NCI-H69 (cell line): ENCODE measurements around the gene NT5DC2.
A peak's percentile ranks its signal among the peaks of the same experiment; 100 is the strongest.

Source experiments
- DNase-seq: peaks from one replicate; lab custom pipeline; 2025; lab: John Stamatoyannopoulos, UW

NT5DC2 gene

DNA sequence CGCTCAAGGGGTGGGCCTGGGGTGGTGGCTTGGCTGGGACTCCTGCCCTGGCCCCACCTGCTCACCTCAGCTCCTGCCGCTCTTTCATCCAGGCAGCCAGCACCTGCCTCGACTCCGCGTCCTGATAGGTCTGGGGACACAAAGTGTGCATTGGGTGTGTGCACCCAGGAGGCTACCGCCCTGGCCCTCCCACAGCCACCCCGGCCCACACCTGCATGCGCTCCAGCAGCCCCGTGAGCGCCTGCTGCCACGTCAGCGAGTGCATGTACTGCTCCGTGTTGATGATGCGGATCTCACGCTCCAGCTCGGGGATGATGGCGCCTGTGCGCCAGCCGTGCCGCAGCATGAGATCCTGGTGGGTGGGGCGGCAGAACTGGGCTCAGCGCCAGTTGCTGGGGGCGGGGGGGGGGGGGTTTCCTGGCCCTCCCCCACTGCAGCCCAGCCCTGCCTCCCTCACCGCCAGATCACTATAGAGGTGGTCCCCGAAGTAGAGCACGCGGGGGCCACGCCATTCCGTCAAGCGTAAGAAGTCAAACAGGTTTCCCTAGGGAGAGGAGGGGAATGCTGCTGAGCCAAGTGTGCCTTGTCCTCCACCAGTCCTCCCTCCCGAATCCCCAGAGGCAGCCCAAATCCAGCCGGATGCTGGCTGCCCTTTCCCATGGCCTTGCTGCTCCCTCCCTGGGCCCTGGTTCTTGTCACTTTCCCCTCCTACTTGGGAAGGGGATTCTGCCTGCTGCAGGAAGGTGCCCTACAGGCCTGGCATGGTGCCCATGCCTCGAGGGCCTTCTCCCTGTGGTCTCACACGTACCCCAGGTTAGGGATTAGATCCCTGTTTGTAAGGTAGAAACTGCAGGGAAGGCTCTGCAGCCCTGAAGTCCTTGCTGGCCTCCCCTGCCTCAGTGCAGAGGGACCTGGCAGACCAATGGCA is 8.6 kb downstream of the NT5DC2 start:
- peak; percentile 5 for DNase-seq

GRCh38 chr3:52524258-52524751 is 9.4 kb downstream of the NT5DC2 start:
- no peak for DNase-seq

DNA sequence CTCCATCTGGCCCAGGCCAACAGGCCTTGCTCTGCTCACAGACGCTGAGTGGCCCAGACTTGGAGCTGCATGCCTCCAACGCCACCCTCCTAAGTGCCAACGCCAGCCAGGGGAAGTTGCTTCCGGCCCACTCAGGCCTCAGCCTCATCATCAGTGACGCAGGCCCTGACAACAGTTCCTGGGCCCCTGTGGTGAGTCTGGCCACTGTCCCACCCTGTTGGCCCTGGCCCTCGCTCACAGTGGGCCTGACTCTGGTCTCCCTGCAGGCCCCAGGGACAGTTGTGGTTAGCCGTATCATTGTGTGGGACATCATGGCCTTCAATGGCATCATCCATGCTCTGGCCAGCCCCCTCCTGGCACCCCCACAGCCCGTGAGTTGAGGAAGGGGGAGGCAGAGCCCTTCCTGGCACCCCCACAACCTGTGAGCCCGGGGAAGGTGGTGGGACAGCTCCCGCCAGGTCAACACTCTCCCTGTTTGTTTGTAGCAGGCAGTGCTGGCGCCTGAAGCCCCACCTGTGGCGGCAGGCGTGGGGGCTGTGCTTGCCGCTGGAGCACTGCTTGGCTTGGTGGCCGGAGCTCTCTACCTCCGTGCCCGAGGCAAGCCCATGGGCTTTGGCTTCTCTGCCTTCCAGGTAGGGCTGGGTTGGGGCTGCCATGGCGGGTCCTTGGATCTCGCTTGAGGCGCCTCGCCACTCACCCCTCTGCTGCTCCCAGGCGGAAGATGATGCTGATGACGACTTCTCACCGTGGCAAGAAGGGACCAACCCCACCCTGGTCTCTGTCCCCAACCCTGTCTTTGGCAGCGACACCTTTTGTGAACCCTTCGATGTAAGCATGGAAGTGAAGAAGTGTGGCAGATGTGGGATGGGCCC is 10.0 kb downstream of the NT5DC2 start:
- no peak for DNase-seq

- DNase-seq: no peak
These were observed 10.9 kb downstream of the NT5DC2 start for GRCh38 chr3:52522651-52523251.

DNA sequence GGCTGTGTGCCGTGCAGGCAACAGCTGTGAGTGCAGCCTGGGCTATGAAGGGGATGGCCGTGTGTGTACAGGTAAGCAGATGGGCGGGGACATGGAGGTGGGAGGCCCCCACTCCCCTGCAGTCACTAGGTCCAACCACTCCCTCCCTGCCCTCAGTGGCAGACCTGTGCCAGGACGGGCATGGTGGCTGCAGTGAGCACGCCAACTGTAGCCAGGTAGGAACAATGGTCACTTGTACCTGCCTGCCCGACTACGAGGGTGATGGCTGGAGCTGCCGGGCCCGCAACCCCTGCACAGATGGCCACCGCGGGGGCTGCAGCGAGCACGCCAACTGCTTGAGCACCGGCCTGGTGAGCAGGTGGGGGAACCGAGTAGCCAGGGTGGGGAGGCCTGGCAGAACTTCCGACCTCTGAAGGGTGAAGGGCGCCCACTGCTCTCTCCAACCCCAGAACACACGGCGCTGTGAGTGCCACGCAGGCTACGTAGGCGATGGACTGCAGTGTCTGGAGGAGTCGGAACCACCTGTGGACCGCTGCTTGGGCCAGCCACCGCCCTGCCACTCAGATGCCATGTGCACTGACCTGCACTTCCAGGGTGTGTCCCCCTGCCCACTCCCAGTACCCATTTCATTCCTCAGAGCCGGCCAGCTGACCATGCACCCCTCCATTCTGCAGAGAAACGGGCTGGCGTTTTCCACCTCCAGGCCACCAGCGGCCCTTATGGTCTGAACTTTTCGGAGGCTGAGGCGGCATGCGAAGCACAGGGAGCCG is 11.6 kb downstream of the NT5DC2 start:
- no peak for DNase-seq

- DNase-seq: no peak
These were observed 12.2 kb downstream of the NT5DC2 start for GRCh38 chr3:52521488-52521824.

- DNase-seq: no peak
These were observed 12.8 kb downstream of the NT5DC2 start for GRCh38 chr3:52520716-52521487.

DNA sequence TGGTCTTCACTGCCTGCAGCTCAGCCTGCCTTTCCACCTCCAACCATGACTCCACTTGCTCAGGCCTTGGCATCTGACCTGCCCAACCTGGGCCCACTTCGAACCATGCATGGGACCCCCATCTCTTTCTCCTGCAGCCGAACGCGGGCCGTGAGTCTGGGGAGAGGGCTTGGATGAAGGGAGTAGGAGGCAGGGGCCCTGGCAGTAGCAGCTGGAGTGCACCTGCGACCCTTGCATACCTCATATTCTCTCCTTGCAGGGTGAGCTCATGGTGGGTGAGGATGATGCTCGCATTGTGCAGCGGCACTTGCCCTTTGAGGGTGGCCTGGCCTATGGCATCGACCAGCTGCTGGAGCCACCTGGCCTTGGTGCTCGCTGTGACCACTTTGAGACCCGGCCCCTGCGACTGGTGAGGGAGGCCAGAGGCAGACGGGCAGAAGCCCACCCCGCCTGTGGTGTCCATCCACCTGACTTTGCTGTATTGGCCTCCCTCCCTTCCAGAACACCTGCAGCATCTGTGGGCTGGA is 13.5 kb downstream of the NT5DC2 start:
- no peak for DNase-seq

GRCh38 chr3:52519445-52520140 is 14.1 kb downstream of the NT5DC2 start:
- no peak for DNase-seq

- no peak for DNase-seq
These were observed 14.8 kb downstream of the NT5DC2 start for GRCh38 chr3:52518723-52519444.

- no peak for DNase-seq
These were observed 15.6 kb downstream of the NT5DC2 start for GRCh38 chr3:52517796-52518722.

DNA sequence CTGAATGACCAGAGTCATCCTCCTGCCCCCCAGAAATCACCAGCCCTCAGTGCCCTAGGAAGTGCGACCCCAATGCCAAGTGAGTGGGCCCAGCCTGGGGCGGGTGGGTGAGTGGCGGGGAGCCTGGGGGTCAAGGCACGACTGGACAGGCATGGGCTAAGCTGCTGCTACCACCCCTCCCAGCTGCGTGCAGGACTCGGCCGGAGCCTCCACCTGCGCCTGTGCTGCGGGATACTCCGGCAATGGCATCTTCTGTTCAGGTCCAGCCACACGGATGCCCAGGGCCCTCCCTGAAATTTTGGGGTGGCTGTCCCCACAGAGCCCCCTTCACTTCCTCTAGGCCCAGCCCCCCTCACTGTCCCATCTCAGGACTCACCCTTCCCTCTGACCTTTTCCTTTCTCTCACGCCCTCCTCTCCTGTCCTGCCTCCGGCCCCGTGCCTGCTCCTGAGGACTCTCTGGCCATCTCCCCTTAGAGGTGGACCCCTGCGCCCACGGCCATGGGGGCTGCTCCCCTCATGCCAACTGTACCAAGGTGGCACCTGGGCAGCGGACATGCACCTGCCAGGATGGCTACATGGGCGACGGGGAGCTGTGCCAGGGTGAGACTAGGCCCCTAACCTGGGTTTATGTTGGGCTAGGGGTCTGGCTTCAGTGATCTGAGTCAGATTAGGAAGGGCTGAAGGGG is 17.0 kb downstream of the NT5DC2 start:
- DNase-seq: no peak

DNA sequence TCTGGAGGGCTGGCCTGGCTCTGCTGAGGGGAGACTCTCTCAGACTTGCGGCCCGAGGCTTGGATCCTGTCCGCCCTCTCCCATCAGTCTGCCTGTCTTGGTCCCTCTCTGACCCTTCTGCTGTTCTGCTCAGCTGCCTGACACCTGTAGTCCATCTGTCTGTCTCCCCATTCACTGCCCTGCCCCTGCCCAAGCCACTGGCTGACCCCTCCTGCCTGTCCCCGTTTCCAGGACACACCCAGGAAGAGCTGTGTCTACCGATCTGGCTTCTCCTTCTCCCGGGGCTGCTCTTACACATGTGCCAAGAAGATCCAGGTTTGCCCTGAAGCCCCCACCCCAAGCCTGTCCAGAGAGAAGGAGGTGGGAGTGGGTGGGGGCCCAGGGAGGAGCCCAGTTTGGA is 18.5 kb downstream of the NT5DC2 start:
- no peak for DNase-seq

GRCh38 chr3:52514576-52514975 is 19.1 kb downstream of the NT5DC2 start:
- no peak for DNase-seq

DNA sequence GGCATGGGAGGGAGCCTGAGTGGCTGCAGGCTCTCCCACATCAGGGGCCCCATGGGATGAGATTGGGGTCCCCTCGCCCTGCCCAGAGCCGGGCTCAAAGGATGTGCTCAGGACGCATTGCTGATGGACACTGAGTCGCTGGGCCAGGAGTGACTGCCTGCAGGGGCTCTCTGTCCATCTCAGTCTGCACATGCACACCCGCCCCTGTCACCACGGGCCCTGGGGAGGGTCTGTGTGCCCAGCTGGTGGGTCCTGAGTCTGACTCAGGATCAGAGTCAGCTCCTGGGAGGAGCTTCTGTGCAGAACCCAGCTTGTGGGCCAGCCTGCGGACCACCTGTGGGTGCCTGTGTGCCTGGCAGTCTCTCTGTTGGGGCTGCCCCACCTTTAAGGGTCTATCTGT is 20.4 kb downstream of the NT5DC2 start:
- DNase-seq: no peak

DNA sequence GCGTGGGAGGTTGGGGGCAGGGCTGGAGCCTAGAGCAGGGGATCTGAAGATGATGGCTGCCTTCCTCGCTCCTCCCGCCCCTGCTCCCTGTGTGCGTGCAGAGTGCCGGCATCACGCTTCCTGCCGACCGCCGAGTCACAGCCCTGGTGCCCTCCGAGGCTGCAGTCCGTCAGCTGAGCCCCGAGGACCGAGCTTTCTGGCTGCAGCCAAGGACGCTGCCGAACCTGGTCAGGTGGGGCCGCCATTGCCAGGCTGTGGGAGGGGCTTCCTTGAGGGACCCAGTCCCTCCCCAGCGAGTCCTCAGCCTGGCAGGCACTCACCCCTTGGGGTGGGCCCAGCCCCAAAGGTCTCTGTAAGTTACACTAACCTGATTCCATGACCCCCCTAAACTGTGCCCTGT is 20.9 kb downstream of the NT5DC2 start:
- no peak for DNase-seq

DNA sequence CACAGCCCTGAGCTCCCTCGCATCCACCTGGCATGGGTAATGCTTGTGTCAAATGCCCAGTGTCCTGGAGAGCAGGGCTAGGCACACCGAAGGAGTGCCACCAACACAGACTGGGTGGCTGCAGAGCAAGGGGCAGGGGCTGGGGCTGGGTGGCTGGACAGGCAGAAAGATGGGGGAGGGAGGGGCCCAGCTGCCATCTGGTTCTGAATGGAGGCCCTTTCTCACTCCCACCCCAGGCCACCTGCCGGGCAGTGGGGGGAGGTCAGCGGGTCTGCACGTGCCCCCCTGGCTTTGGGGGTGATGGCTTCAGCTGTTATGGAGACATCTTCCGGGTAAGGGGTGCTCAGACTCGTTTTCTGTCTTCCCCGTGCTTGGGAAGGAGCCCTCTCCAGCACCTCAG is 21.6 kb downstream of the NT5DC2 start:
- DNase-seq: no peak

DNA sequence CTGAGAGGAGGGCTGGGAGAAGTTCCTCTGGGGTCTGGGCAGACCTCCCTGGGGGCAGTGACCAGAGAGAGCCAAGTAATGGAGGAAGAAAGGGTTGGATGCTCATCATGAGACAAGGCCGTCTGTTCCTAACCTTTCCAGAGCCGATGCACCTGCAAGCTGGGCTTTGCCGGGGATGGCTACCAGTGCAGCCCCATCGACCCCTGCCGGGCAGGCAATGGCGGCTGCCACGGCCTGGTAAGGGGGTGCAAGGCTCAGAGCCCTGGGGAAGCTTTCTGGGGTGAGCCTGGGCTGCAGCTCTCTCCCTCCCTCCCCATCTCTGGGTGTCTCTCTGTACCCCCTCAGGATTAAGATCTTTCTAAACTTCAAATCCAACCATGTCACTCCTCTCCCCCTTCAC is 22.1 kb downstream of the NT5DC2 start:
- DNase-seq: no peak
